GM18907 (cell line): ENCODE results near the gene CD81.

ENCODE experiments used
- ATAC-seq: cut with Tn5 transposase; IDR thresholded peaks from one replicate; pipeline ENCODE4 v1.9.1; 2021; ENCODE audit warnings: mild to moderate bottlenecking, moderate library complexity; ENCODE audit not compliant: unreplicated experiment

CD81 gene

GRCh38 chr11:2400762-2401435 lies 23.8 kb downstream of the CD81 start:
- ATAC-seq = no peak

- no peak for ATAC-seq
Measured at GRCh38 chr11:2401436-2401984, 24.4 kb downstream of the CD81 start.

DNA sequence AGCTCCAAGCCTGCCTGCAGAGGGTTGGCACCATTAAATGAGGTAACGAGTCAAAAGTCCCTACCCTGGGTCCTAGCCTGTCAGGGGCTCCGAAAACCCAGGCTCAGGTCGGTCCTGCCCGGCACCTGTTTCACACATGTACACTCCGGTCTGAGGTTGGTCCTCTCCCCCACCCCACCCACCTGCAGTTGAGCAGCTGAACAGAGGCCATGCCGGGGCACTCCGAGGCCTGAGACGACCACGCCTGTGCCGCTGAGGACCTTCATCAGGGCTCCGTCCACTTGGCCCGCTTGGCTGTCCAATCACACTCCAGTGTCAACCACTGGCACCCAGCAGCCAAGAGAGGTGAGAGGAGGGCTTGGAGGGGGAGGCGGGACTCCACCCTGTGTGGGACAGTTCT lies 25.0 kb downstream of the CD81 start:
- ATAC-seq = no peak

DNA sequence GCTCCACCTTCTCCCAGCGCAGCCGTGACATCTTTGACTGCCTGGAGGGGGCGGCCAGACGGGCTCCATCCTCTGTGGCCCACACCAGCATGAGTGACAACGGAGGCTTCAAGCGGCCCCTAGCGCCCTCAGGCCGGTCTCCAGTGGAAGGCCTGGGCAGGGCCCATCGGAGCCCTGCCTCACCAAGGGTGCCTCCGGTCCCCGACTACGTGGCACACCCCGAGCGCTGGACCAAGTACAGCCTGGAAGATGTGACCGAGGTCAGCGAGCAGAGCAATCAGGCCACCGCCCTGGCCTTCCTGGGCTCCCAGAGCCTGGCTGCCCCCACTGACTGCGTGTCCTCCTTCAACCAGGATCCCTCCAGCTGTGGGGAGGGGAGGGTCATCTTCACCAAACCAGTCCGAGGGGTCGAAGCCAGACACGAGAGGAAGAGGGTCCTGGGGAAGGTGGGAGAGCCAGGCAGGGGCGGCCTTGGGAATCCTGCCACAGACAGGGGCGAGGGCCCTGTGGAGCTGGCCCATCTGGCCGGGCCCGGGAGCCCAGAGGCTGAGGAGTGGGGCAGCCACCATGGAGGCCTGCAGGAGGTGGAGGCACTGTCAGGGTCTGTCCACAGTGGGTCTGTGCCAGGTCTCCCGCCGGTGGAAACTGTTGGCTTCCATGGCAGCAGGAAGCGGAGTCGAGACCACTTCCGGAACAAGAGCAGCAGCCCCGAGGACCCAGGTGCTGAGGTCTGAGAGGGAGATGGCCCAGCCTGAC lies 26.0 kb downstream of the CD81 start:
- no peak for ATAC-seq

GRCh38 chr11:2404735-2405196 lies 27.7 kb downstream of the CD81 start:
- ATAC-seq = no peak

GRCh38 chr11:2406451-2406850 lies 29.3 kb downstream of the CD81 start:
- ATAC-seq = no peak

DNA sequence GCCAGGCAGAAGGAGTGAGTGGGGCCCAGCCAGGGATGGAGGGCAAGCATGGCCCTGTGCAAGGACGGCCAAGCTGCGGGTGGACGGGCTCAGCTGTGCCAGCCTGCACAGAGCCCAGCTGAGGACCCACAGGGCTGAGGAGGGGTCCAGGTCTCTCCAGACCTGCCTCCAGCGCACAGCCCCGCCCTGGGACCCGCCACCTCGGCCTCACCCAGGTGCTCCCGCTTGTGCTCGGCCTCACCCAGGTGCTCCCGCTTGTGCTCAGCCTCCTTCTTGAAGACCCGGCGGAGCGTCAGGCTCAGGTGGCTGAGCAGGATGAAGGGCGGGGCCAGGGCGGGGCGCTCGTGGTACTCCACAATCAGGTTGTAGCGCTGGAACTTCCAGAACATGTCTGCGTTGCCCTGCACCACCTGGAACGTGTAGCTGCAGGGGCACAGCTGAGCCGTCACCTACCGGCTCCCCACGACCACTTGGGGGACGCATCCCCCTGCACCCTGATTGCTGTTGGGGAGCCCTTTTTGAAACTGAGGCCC lies 29.8 kb downstream of the CD81 start:
- no peak for ATAC-seq

- ATAC-seq = no peak
Measured at GRCh38 chr11:2408671-2409070, 31.6 kb downstream of the CD81 start.

DNA sequence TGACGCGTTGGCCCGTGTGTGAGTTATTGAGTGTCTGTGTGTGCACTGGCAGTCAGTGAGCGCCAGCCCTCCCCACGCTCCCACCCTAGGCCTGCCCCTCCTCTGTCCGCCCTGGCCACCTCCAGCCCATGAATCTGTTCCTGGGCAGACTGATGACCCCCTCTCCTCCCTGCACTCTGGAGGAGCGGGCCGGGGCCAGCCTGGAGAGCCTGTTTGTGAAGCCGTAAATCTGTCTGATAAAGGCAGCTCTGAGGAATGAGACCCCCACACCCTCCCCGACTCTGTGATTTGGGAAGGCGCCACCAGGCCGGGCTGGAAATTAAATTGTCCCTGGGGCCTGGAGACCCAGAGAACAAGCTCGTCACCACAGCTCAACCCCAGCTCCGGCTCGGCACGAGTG lies 32.0 kb downstream of the CD81 start:
- ATAC-seq = no peak

- ATAC-seq = no peak
Measured at GRCh38 chr11:2409611-2410468, 32.7 kb downstream of the CD81 start.

- ATAC-seq = no peak
Measured at GRCh38 chr11:2410616-2411015, 33.5 kb downstream of the CD81 start.

DNA sequence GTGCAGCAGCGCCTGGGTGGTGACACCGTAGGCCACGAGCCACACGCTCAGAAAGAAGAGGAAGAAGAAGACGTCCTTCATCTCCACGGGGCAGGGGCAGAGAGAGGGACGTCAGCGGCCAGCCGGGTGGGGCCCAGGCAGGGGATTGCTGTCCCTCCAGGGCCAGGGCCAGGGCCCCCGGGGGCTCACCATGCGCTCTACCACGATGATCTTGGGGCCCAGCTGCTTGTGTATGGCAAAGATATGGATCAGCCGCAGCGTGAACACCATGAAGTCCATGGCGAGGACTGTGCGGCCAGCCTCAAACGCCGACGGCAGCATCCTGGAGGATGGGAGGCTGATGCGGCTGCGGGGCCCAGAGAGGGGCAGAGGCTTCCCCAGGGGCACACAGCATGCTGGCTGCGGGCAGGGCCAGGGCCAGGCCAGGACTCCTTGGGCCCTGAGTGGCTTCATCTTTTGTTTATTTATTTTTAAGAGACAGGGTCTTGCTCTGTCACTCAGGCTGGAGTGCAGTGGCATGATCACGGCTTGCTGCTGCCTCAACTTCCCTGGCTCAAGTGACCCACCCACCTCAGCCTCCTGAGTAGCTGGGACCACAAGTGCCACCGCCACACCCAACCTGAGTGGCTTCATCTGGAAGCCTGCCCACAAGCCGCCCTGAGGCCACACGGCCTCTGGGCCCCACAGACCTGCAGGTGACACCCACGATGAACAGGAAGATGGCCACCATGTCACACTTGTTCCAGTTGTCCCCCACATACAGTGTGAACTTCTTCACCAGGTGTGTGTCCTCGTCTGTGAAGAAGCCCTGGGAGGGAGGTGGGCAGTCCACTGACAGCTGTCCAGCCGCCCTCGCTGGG lies 34.6 kb downstream of the CD81 start:
- ATAC-seq = no peak

- ATAC-seq = no peak
Measured at GRCh38 chr11:2412323-2412722, 35.2 kb downstream of the CD81 start.

- ATAC-seq = no peak
Measured at GRCh38 chr11:2413742-2414579, 36.9 kb downstream of the CD81 start.

DNA sequence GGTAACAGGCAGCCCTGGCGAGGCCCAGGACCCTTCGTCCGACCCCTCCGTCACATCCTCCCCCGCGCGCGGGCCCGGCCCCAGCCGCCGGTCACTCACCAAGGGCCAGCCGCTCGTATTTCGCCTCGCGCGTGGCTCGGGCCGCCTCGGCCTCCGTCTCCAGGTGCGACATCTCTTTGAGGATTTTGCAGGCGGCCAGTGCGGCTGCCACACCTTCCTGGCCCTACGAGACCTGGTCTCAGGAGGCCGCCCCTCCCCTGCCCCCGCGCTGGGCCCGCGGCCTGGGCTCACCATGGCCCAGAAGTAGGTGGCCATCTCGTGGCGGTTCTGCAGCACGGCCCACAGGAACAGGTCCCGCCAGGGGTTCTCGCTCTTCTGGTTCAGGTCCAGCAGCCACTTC lies 37.5 kb downstream of the CD81 start:
- ATAC-seq = no peak

DNA sequence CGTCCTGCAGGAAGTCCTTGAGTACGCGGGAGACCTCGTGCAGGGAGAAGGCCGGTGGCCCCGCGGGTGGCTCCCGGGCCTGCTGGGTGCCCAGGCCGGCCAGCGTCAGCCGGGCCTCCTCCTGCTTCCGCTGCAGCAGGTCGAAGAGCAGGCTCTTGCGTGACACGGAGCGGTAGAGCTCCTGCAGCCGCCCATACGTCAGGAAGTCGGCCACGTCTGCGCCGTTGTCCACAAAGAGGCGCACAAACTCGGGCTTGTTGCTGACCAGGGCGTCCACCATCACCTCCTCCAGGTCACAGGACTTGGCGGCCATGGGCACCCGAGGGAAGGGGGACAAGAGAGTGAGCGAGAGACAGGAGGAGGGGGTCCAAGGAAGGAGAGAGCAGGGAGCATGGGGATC lies 38.1 kb downstream of the CD81 start:
- ATAC-seq = no peak

DNA sequence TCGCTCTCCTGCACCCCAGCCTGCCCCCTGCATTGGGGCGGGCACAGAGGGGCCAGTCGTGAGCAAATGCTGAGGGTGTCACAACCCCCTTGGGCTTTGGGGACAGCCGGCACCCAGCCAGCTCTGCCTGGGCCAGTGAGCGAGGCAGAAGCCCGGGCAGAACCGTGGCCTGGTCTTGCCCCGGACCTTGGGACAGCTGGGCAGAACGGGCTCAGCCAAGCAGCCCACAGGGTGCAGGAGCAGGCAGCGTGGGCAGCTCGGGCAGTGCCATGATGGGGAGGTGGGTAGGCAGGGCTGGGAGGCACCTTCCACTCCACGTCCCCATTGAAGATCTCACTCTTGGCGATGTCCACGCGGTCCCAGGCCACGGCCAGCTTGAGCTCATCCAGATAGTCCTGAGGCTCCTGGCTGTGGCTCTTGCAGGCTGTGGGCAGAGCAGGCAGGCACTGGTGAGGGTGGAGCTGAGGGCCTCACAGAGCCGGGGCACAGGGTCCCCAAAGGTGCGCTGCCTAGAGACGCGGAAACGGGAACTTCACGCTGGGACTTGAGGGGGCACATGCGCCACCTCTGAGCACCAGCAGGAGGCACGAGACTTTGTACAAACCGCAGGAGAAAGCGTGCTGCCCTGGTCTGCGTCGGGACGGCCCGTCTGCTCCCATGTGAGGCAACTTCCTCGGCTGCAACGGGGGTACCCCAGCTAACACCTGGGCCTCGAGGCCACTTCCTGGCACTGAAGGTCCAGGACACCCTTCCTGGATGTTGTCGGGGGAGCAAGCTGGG lies 38.7 kb downstream of the CD81 start:
- ATAC-seq = no peak

DNA sequence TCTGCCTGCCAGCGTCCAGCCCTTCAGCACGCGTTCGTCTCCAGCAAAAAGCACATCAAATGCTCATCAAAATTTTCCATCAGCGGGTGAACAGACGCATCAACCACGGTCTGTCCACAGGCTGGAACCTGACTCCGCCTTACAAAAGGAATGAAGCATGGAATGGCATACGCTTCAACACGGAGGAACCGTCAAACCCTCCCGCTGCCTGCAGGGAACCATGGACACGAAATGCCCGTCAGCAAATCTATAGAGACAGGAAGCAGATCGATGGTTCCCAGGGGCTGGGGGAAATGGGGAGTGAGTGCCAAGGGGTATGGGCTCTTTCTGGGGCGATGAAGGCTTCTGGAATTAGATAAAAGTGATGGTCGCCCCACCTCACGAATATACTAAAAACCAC lies 39.7 kb downstream of the CD81 start:
- no peak for ATAC-seq
